Astrocyte (in vitro differentiated cells and primary cell): Measurements from ENCODE around the gene THAP11.

ENCODE experiments used
- EZH2 ChIP-seq: IDR thresholded peaks from 2 replicates; pipeline ENCODE4 v1.6.1; 2012; ENCODE audit warnings: mild to moderate bottlenecking, low read length, inconsistent platforms; ENCODE audit not compliant: insufficient read depth
- TF ChIP-seq, protein P1 (sequence below): IDR thresholded peaks from 2 replicates; pipeline ENCODE4 v1.5.1; 2011; ENCODE audit warnings: low read depth, mild to moderate bottlenecking, inconsistent platforms, low read length, moderate library complexity; ENCODE audit not compliant: insufficient read depth

DNA sequence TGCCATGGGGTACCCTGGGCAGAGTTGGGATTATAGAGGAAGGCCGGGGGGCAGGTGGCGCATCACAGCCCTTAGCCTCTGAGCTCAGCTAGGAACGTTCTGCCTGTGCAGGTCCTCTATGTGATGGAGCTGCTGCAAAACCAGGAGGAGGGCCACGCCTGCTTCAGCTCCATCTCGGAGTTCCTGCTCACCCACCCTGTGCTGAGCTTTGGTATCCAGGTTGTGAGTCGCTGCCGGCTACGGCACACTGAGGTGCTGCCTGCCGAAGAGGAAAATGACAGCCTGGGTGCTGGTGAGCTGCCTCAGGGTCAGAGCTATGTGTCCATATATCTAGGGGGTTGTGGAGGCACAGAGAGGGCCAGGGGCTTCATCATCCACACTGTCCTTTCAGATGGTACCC, 36.7 kb downstream of the THAP11 start:
- TF ChIP-seq, protein P1, sequence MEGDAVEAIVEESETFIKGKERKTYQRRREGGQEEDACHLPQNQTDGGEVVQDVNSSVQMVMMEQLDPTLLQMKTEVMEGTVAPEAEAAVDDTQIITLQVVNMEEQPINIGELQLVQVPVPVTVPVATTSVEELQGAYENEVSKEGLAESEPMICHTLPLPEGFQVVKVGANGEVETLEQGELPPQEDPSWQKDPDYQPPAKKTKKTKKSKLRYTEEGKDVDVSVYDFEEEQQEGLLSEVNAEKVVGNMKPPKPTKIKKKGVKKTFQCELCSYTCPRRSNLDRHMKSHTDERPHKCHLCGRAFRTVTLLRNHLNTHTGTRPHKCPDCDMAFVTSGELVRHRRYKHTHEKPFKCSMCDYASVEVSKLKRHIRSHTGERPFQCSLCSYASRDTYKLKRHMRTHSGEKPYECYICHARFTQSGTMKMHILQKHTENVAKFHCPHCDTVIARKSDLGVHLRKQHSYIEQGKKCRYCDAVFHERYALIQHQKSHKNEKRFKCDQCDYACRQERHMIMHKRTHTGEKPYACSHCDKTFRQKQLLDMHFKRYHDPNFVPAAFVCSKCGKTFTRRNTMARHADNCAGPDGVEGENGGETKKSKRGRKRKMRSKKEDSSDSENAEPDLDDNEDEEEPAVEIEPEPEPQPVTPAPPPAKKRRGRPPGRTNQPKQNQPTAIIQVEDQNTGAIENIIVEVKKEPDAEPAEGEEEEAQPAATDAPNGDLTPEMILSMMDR = no peak
- no peak for TF ChIP-seq EZH2
